K562 (cell line): Measurements from ENCODE around the gene ARHGAP26.

Experiments
- JUND ChIP-seq, 2 experiments: IDR thresholded peaks; 2 replicates in 1 of 2; 3 replicates in 1 of 2; pipeline ENCODE4 v1.6.1; 2011; ENCODE audit warnings: borderline replicate concordance in 2 of 2, low read depth in 2 of 2, low read length in 2 of 2, improper control_type of control experiment in 1 of 2, missing biosample characterization in 1 of 2, missing genetic modification characterization in 1 of 2, missing genetic modification reagents in 1 of 2
- NR1H2 ChIP-seq: sonication (generic); formaldehyde crosslinking; IDR thresholded peaks from 2 replicates; pipeline ENCODE4 v1.4.0; 2020; ENCODE audit warnings: mild to moderate bottlenecking, missing genetic modification reagents
- SMAD1 ChIP-seq: fragments of 150-350 bp; IDR thresholded peaks from 2 replicates; pipeline ENCODE4 v1.6.1; 2014; ENCODE audit warnings: low read length, low read depth; ENCODE audit not compliant: partially characterized antibody
- SP1 ChIP-seq: sonication (generic); formaldehyde crosslinking; IDR thresholded peaks from 2 replicates; pipeline ENCODE4 v1.8.1; 2022; ENCODE audit warnings: mild to moderate bottlenecking, missing genetic modification reagents
- ZNF184 ChIP-seq: sonication (generic); formaldehyde crosslinking; IDR thresholded peaks from 2 replicates; pipeline ENCODE4 v1.5.0; 2020; ENCODE audit warnings: missing genetic modification reagents

DNA sequence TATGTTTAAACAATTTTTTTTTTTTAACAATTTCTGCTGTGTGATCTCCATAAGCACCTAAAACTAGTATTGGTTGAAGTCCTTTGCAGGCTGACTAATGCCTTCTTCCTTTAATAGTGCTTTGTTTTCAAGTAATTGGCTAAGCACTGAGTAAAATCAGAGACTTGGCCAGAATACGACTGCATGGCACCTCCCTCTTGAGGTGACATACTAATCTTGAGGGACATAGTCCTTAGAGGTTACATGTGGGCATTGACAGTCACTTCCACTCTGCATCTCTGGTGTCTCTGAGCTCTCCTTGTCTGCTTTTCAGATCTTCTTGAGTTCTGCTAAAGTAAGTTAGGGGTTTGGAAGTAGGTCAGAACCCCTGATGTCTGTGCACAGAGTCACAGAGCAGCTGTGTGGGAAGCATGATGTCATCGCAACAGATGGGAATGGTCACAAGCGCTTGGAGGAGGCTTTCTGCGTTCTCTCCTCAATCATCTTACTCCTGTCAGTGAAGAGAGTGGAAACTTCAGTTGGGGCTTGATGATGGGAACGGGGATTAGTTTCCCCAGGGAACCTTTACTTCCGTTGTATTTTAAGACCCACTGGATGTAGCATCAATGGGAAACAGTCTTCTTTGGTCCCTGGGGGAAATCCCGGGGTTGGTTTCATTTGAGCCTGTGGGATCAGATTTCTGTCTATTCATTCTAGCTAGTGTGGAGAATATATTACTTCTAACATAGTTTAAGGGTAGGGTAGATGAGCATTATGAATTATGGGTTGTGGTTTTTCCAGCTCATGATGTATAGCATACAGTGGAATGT lies 136.9 kb downstream of the ARHGAP26 start:
- no peak for TF ChIP-seq NR1H2
- TF ChIP-seq JUND (IDR thresholded peaks at IDR 0.05; ENCODE audit: borderline replicate concordance, low read depth, low read length) = no peak
- no peak for TF ChIP-seq JUND (tag; IDR thresholded peaks at IDR 0.05; ENCODE audit: borderline replicate concordance, low read depth, low read length)
- no peak for TF ChIP-seq SMAD1
- no peak for TF ChIP-seq SP1 (CRISPR knock-in tag)
- no peak for TF ChIP-seq ZNF184 (CRISPR knock-in tag)
